ENCODE results near the gene LZTFL1.

DNA sequence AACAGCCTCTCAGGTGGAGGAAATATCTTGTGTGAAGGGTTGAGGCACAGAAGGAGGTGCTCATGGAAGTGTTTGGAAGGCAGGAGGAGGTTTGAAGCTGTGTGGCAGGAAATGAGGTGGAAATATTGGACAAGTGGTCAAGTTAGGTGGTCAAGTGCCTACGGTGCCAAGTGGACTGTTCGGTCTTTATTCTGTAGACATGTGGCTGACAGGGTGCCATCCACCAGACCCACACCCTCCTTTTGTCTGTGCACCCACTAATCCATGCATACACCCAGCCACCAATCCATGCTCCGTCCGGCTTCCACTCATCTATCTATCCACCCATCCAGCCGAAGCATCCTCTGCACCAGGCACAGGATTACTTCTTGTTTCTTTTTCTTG, 47.8 kb downstream of the LZTFL1 start:
- TF ChIP-seq, protein P1, sequence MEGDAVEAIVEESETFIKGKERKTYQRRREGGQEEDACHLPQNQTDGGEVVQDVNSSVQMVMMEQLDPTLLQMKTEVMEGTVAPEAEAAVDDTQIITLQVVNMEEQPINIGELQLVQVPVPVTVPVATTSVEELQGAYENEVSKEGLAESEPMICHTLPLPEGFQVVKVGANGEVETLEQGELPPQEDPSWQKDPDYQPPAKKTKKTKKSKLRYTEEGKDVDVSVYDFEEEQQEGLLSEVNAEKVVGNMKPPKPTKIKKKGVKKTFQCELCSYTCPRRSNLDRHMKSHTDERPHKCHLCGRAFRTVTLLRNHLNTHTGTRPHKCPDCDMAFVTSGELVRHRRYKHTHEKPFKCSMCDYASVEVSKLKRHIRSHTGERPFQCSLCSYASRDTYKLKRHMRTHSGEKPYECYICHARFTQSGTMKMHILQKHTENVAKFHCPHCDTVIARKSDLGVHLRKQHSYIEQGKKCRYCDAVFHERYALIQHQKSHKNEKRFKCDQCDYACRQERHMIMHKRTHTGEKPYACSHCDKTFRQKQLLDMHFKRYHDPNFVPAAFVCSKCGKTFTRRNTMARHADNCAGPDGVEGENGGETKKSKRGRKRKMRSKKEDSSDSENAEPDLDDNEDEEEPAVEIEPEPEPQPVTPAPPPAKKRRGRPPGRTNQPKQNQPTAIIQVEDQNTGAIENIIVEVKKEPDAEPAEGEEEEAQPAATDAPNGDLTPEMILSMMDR (conservative IDR thresholded peaks at IDR 0.05 in 1 of 2, IDR thresholded peaks at IDR 0.05 in 1 of 2; ENCODE audit: low read depth in 1 of 2, low read length in 2 of 2): no peak
- TF ChIP-seq EZH2 (IDR thresholded peaks at IDR 0.05; ENCODE audit: low read length, missing control alignments): no peak

Measured in fibroblast of lung (primary cell).